ENCODE results near the gene MAFG. TPM values are rescaled to one million over a fixed set of nuclear protein-coding genes. Genes with fewer than 3 reads are reported as not detected.

The MAFG gene
- total and polyA plus RNA-seq, 12 donors: 7.7 to 44.5 (median 22.1) TPM

DNA sequence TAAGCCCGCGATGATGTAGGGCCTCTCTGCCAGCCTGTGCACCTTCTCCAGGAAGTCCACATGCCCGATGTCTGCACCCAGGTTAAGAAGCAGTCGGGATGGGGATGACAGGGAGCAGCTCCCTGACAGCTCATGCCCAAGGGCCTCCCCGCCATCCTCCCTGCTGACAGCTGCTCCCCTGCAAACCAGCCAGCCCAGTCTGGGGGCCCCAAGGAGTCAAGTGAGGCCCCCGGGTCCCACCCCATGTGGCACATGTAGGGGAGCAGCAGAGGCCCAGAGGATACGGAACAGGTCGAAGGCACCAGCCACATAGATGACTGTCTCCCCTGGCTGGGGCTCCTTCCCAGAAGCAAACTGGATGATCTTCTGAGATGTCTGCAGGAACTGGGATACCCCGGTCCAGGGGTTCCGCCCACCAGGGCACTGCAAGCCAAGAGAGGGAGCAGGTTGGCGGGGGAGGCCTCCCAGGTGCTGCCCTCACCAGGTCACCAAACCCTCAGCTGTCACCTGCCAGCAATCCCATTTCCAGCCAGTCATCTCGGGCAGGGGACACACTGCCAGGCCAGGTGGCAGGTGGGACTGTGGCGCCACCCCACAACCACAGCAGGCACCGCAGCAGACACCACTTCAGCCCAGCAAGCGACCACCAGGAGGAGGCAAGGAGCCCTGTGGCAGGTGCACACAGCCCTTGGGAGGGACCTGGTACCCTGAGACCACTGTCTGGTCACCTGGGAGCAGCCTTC lies 20.9 kb downstream of the MAFG start:
- H3K4me1 ChIP-seq (replicated peaks in 1 of 2): peaks cover 11 to 18% of the 10 kb centered on the region in 2 donors
- no peak for DNase-seq
- no peaks in the 10 kb centered on the region for H3K36me3 ChIP-seq (replicated peaks in 1 of 2)

DNA sequence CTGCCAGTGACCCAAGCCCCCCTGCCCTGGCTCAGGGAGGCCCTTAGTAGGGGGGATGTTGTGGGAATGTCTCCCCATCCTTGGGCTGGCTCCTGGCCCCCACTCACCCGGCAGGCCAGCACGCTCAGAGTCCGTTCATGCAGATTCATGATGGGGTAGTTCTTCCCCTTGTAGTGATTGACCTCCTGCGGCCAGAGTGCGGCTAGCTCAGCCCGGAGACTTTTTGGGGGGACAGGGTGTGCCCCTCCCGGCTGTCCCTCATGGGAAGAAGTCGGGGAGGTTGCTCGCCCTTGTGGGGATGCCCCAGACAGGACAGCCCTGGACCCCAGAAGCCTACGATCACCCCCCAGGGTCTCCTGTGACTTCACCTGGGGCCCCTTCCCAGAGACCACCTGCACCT lies 21.5 kb downstream of the MAFG start:
- no peaks in the 10 kb centered on the region for H3K9me3 ChIP-seq (replicated peaks in 1 of 3)
- H3K36me3 ChIP-seq (replicated peaks in 1 of 2): no peaks in the 10 kb centered on the region
- no peak overlapping the region for H3K4me3 ChIP-seq
- H3K27ac ChIP-seq: no peak overlapping the region
- whole genome bisulfite sequencing, 4 donors: 96 to 97% (median 96%) methylated on average over 7 to 10 of the region's 10 CpGs
- peaks cover 4% of the 10 kb centered on the region for H3K27me3 ChIP-seq
- no peak for TF ChIP-seq CTCF (IDR thresholded peaks at IDR 0.05)
- peaks cover 11 to 20% of the 10 kb centered on the region in 2 donors for H3K4me1 ChIP-seq (replicated peaks in 1 of 2)
- no peak for DNase-seq
- intact Hi-C loops (cut with DNase I): no loop called here

More for the DNA sequence above, 20.9 kb downstream of the MAFG start:
- TF ChIP-seq CTCF (IDR thresholded peaks at IDR 0.05): no peak
- TF ChIP-seq POLR2A (IDR thresholded peaks at IDR 0.05): no peak
- H3K27ac ChIP-seq: no peak overlapping the region
- intact Hi-C loops (cut with DNase I): no loop called here
- no peaks in the 10 kb centered on the region for H3K9me3 ChIP-seq (replicated peaks in 1 of 3)
- no peak overlapping the region for H3K4me3 ChIP-seq
- 87 to 94% (median 92%) methylated on average over 8 to 15 of the region's 15 CpGs for WGBS, 4 donors
- H3K27me3 ChIP-seq: peaks cover 4% of the 10 kb centered on the region

DNA sequence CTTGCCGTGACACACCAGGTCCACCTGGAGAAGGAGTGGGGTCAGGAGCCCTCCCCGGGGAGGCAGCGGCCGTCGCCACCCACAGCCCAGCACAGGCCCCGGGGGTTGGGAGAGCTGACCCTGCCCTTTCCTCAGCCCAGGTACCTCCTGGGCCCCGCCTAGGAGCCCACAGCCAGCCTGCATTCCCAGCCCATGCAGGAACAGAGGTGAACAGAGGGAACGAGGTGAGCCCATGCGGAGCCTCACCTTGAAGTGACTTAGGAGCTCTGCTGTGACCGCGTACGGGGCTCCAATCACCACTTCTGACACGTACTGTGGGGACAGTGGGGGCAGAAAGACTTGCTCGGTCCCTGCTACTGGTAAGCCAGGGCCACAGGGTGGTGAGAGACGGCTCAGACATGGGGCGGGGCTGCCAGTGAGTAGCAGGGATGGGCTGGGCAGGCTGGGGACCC lies 22.1 kb downstream of the MAFG start:
- DNase-seq: no peak
- Histone ChIP-seq H3K27me3 (peaks cover 4% of the 10 kb centered on the region), H3K36me3 (replicated peaks in 1 of 2) (no peaks in the 10 kb centered on the region), H3K9me3 (replicated peaks in 1 of 3) (no peaks in the 10 kb centered on the region), H3K4me1 (replicated peaks in 1 of 2) (peaks cover 7 to 19% of the 10 kb centered on the region in 2 donors), H3K4me3 (no peak overlapping the region), H3K27ac (no peak overlapping the region)
- no peak for TF ChIP-seq CTCF (IDR thresholded peaks at IDR 0.05)
- no peak for TF ChIP-seq POLR2A (IDR thresholded peaks at IDR 0.05)
- intact Hi-C loops (cut with DNase I): no loop called here
- 94 to 97% (median 95%) methylated on average over 9 to 16 of the region's 16 CpGs for WGBS, 4 donors

GRCh38 chr17:81904600-81905423 lies 22.7 kb downstream of the MAFG start:
- peaks cover 0 to 5% of the 10 kb centered on the region in 2 donors for H3K36me3 ChIP-seq (replicated peaks in 1 of 2)
- no peak overlapping the region for H3K4me3 ChIP-seq
- intact Hi-C loops (cut with DNase I): no loop called here
- DNase-seq: no peak
- peaks cover 4% of the 10 kb centered on the region for H3K27me3 ChIP-seq
- H3K27ac ChIP-seq: no peak overlapping the region
- peaks cover 3 to 14% of the 10 kb centered on the region in 2 donors for H3K4me1 ChIP-seq (replicated peaks in 1 of 2)
- no peaks in the 10 kb centered on the region for H3K9me3 ChIP-seq (replicated peaks in 1 of 3)
- TF ChIP-seq POLR2A (IDR thresholded peaks at IDR 0.05) (no peak), CTCF (IDR thresholded peaks at IDR 0.05) (no peak)
- WGBS, 4 donors: 90 to 97% (median 94%) methylated on average over 21 to 28 of the region's 28 CpGs

All from adrenal gland (tissue), 12 donors.